Activated CD8-positive, alpha-beta memory T cell treated with anti-CD3 and anti-CD28 coated beads, Interleukin-2, amount 50 U/mL, for 1 hour (primary cell): Measurements from ENCODE around the gene HYAL1.
"Not testable (repeated sequence)": the region's sequence is repeated elsewhere in the genome, so short reads cannot be mapped to it uniquely, and the experiment has no call there.

Experiments used
- DNase-seq: peaks from one replicate; pipeline ENCODE4 v3.0.0-alpha.2; 2020; ENCODE audit errors: extremely low read depth

Gene HYAL1

DNA sequence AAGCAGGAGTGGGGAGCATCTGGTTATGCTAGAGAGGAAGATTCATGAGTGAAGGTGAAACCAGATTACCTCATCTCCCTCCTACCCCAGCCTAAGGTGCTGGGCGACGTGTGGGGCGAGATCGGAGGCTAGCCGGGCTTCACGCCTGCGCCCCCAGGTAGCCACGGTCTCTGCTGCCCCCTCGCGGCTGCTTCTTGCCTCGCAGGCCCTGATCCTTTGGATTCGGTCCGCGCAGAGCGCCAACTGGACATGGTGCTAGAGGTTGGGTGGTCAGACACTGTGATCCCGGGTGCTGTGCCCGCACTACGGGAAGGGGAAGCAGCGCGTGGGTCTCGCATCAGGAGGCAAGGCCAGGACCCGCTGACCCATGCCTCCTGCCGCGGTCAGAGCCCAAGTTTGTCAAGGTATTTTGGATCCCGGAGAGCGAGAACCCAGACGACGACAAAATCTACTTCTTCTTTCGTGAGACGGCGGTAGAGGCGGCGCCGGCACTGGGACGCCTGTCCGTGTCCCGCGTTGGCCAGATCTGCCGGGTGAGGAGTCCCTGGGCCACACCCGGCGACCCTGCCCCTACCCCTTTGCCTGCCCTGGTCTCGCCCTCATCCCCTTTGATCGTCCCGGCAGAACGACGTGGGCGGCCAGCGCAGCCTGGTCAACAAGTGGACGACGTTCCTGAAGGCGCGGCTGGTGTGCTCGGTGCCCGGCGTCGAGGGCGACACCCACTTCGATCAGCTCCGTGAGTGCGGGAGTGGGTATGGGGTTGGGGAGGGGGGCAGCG is 30.3 kb downstream of the HYAL1 start:
- peak; percentile 50 for DNase-seq

GRCh38 chr3:50272538-50272910 is 30.9 kb downstream of the HYAL1 start:
- DNase-seq = not testable (repeated sequence)

GRCh38 chr3:50271314-50271936 is 31.9 kb downstream of the HYAL1 start:
- no peak for DNase-seq

DNA sequence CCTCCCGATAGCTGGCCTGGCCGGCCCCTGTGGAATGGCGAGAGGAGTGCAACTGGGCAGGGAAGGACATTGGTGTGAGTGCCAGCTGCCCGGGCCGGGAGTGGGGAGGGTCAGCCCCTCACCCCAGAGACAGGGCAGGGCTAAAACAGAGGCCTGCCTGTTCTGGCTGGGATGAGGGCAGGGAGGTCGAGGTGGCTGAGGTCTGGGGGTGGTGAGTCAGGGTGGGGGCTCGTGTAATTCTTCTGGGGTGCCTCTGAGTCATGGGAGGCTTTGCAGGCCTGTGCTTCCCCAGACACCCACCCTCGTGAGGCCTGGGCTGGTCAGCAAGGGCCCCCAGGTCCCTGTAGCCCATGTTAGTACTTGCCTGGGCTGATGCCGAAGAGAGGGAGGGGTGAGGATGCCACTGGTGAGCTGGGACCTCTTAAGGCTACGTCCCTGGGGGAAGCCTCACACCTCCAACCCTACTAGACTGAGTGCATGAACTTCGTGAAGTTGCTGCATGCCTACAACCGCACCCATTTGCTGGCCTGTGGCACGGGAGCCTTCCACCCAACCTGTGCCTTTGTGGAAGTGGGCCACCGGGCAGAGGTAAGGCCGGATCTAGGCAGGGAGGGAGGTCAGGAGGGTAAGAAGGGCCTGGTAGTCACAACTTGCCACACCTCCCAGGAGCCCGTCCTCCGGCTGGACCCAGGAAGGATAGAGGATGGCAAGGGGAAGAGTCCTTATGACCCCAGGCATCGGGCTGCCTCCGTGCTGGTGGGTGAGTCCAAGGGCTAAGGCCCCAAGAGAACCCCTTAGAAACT is 32.8 kb downstream of the HYAL1 start:
- DNase-seq = no peak

GRCh38 chr3:50269977-50270413 is 33.4 kb downstream of the HYAL1 start:
- no peak for DNase-seq

- no peak for DNase-seq
Measured at GRCh38 chr3:50269460-50269859, 33.9 kb downstream of the HYAL1 start.

GRCh38 chr3:50268703-50269451 is 34.5 kb downstream of the HYAL1 start, which contains the start of gene SEMA3B:
SEMA3B (plus strand) TSS chr3:50269147; CDS start chr3:50269241, 94 bp downstream.
- no peak for DNase-seq

DNA sequence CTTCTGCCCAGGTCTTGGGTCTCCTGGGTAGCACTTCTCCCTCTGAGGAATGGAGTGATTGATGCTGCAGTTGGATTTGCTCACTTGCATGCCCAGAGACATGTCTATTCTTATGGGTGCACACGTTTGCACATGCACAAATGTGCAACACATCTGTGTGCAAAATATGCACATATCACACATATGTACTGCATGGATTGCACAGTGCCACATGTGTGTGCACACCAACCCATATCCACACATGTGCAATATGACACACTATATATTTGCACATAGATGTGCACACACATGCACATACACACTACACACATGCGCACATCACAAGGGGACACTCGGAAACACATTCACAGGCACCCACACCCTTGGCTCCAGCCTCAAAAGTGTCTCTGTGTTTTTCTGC is 35.1 kb downstream of the HYAL1 start:
- DNase-seq = no peak

DNA sequence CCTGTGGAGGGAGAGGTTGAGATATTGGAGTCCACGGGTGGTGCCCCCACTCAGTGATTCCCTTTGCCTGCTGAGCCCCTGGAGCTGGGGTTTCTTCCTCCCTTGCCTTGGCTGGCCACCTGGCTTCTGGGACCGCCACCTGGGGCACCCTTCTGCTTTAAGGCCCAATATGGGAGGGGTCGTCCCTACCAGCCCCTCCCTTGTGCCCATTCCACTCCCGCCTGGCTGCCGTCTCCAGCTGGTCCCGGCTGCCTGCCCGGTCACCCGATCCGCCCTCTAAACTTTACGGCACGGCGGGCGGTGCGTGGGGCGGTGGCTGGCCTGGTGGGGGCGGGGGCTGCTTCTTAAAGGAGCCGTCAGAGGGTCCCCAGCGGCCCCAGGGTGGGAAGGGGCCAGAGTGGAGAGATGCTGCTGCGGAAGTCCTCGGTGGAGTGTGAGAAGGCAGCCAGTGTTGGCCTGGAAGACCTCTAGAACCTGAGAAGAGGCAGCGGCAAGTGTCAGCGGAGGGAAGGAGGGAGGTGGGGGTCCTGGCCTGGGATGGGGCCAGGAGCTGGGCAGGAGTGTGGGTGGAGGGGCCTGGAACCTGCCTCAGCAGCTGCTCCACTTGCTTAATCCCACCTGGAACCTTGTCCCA is 36.0 kb downstream of the HYAL1 start:
- no peak for DNase-seq

DNA sequence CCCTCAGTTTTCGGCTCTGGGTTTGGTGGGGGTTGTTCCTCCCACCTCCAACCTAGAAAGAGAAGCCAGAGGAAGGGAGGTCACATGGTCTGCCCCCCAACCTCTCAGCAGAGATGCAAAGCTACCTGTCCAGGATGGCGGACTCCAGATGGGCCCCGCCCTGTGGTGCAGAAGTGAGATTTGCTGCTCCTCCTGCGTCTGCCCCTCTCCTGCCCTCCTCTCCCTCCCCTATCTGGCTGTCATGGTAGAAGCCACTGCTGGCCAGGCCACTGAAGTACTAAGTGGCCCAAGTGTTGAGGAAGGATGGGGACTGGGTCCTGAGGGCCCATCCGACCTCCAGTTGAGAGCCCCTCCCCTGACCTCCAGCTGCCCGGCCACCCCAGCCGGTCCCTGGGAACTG is 36.5 kb downstream of the HYAL1 start:
- no peak for DNase-seq

- DNase-seq = no peak
Measured at GRCh38 chr3:50266017-50266416, 37.4 kb downstream of the HYAL1 start.

- DNase-seq = no peak
Measured at GRCh38 chr3:50265571-50265970, 37.8 kb downstream of the HYAL1 start.

DNA sequence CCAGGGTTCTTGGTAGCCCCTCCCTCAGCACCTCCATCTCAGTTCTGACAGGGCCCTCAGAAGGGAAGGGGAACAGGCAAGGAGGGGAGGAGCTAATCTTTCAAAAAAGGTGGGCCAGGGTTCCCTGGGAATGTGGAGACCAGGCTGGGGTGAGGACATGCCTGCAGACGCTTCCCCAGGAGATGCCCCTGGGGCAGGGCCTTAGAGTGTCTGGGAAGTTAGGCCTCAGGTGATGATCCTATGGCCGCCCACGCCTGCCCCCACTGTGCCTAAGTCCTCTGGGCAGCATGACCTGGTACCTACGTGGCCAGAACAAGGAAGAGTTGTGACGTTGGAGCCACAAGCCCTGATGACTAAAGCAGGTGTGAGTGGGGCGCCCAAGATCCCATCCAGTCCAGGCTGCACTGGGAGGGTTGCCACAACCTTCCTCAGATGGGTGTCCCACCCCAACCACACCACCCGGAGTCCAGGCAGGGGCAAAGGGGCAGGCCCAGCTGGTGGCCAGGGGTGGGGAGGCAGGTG is 38.3 kb downstream of the HYAL1 start:
- DNase-seq = no peak

- no peak for DNase-seq
Measured at GRCh38 chr3:50264383-50264963, 38.9 kb downstream of the HYAL1 start.

GRCh38 chr3:50263478-50264382 is 39.6 kb downstream of the HYAL1 start:
- no peak for DNase-seq

DNA sequence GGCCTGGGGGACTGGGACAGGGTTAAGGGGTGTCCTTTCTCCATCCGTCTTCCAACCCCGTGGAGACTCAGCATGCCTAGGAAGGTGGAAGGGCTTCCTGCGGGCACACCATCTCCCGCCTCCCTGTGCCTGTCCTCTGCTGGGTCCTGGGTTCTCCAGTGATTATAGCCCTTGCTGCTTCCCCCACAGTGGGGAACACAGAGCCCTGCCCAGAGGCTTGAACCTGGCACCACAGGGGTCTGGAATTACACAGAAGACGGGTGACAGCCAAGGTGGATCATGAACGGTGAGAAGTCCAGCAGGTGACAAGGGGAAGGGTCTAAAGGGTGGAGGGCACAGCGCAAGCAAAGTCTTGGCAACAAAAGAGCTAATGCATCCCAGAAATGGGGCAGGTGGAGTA is 40.6 kb downstream of the HYAL1 start:
- DNase-seq = no peak

- DNase-seq = not testable (repeated sequence)
Measured at GRCh38 chr3:50262200-50262599, 41.2 kb downstream of the HYAL1 start.

- no peak for DNase-seq
Measured at GRCh38 chr3:50261505-50261904, 41.9 kb downstream of the HYAL1 start.

GRCh38 chr3:50260942-50261441 is 42.4 kb downstream of the HYAL1 start:
- DNase-seq = no peak
